SK-N-MC (cell line): Measurements from ENCODE around the gene TARS1.

Experiments
- EZH2 ChIP-seq: fragments of 200-600 bp; sonication (generic); IDR thresholded peaks from one replicate; pipeline ENCODE4 v1.6.1; 2017; ENCODE audit warnings: antibody characterized with exemption
- POLR2AphosphoS5 ChIP-seq: IDR thresholded peaks from 2 replicates; pipeline ENCODE4 v1.6.1; 2012; ENCODE audit warnings: mild to moderate bottlenecking, low read depth, low read length, borderline replicate concordance

GRCh38 chr5:33439905-33440481 lies 772 bp upstream of the TARS1 start:
- TF ChIP-seq POLR2AphosphoS5 (no peak), EZH2 (no peak)
